GM21390 (cell line): ENCODE results near the gene UBASH3B.
"Not testable (repeated sequence)": the region's sequence is repeated elsewhere in the genome, so short reads cannot be mapped to it uniquely, and the experiment has no call there.

Experiments used
- ATAC-seq: cut with Tn5 transposase; IDR thresholded peaks from one replicate; pipeline ENCODE4 v1.9.1; 2021; ENCODE audit not compliant: unreplicated experiment

UBASH3B gene

DNA sequence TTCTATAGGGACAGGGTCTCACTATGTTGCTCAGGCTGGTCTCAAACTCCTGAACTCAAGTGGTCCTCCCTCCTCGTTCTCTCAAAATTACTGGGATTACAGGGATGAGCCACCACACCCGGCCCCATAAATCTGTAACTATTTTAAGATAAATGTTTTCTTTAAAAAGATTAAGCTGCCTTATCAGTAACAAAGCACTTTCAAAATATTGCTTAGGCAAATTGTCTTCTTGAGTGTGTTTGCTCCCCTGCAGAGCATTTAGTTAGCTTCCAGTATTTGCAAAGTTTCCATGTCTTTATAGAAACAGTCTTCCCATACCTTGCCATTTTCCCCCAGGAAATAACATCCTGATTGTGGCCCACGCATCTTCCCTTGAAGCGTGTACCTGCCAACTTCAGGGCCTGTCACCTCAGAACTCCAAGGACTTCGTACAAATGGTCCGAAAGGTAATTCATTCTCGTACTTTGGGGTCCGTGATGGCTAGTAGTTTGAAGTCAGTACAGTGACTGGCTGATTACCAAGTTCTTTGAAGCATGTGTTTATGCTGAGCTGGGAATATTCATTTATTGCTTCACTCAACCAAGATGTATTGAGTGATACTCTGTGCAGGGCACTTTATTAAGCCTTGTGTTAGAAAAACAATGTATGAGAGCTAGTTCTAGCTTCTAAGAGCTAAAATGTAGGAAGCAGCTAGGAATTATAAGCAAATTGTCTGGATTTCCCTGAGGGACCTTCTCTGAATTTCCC is 152.4 kb downstream of the UBASH3B start:
- ATAC-seq: peak; percentile 7

DNA sequence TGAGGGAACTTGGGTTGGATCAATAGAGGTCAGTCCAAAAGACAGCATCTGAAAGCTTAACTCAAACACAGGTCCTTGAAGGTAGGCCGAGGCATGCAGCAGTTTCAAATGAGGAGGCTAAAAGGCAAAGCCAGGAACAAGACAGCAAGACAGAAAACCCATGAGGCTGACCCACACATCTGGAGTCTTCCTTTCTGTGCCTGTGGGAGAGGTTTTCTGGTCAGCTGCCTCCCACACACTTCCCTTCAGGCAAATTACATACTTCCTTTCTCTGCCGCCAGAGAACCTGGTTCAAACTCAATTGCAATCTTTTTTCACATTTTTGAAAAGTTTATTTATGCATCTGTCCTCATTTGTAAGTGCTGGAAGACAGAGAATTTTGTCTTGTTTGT is 153.0 kb downstream of the UBASH3B start:
- ATAC-seq: peak; percentile 88

DNA sequence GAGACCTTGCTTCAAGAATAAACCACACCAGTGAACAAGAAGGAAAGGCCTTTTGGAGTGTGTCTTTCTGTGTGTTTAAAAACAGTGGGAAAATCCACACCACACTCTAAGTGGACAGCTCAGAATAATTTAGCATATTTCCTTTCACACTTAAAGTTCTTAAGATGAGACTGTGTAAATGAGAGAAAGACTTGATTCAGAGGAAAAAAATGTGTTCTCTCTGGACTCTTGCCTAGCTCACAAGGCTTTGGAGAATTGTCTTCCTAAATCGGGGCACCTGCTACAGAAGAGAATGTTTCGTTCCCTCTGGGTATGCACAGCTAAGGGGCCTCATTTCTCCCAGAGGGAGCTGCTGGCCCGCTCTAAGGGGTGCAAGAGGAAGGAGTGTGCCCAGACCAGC is 154.3 kb downstream of the UBASH3B start:
- no peak for ATAC-seq

DNA sequence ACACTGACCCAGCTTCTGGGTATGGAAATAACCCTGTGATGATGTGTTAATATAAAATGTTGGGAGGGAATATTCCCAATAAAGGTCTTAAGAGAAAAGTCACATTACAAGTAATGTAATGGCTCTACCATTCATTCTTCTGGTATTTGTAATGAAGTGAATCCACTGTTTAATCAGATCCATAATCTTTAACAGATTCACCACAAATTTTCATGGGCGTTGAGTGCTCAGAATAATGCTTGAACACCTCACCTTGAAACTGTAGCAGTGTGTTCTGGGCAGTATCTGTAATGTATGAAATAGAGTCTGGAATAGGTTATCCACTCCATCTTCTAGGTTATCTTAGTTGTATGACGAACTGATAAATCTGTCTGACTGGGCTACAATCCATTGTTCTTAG is 156.2 kb downstream of the UBASH3B start:
- no peak for ATAC-seq

DNA sequence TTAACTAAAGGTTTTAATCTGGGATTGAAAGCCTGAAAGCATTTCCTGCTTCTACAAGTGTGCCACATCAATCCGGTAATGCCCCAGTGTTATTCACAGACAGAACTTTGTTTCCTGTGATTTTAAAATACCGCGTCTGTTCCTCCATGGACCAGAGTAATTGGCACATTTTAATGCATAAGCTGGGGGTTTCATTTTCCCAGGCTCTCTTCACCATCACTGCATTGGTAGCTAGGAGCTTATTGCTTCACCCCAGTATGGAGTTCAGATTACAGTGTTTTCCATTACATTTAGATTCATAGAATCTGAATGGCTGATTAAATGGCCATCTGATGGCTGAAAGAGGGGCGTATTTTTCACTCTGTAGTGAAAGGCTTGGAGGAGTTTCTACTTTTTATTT is 157.1 kb downstream of the UBASH3B start:
- ATAC-seq: no peak

DNA sequence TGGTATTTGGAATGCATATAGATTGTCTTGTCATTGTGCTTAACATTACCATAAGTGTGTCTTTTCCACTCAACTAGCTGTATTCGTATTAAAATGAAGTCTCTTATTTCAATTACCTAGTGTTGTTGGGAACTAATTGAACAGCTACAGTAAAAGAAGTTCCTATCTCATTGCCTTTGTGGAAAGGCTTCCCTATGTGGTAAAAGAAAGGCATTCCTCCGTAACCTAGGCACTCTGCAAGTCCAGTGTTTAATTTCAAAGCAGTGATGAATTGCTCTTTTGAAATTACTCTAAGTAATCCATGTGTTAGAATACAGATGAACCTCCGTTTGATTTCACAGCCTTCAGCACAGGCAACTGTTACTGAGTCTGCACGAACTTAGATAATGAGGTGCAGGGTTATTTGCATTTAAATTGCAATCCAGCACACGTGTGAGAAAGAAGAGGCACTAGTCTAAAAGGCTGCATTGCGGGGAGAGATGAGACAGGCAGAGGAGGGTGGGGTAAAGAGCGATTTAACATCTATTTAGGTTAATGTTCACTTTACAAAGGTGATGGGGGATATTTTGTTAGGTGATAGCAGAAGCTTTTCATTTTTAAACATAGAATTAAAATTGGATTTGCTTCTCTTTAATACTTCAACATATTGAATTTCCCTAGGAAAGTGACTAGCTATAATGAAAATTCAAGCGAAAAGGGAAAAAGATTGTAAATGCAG is 157.8 kb downstream of the UBASH3B start:
- no peak for ATAC-seq

DNA sequence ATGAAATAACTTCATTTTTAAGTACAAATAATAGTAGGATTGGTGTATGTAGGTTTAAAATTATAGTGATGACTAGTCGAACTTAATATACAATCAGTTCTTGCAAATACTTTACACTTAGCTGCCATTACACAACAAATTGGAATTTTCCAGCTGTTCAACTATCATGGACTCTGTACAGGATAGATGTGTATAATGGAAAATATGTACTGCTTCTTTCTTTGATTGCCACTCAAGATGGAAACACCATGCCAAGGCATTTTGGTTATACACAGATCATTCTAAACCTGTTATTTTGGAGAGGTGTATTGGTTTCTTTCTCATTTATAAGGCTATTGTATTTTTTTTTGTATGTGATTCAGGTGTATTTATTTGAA is 158.4 kb downstream of the UBASH3B start:
- ATAC-seq: no peak

DNA sequence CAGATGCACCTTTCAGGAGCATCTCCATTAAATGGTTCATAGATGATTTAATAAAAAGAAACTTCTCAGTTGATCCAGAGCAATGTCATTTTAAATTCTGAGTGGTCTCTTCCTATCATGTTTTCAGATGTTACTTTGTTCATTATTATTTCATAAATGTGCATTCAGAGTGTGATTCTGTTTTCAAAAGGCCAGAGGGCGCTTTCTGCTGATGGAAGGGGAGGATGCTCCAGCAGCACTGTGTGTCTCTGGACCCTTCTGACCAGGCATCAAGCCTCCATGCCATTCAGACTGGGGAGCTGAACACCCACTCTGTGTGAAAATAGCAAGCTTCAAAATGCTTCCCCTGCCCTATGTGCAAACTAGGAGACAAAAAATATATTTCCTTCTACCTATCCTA is 158.9 kb downstream of the UBASH3B start:
- ATAC-seq: no peak

DNA sequence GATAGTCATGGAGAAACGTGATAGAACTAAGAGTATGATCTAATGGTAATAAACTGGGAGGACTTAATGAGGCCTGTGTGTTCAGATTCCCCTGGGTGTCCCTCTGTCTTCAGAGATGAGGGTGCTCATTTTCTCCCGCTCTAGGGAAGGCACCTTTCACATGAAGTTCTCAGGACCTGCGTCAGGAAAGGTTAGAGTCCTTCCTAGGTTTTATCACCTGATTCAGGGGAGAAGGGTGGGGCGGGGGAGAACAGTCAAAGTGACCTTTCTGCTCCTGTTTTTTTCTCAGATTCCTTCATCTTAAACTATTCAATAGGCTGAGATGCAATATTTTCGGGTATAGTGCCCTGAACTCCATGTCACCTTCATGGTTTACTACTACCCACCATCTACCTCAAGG is 160.4 kb downstream of the UBASH3B start:
- no peak for ATAC-seq

DNA sequence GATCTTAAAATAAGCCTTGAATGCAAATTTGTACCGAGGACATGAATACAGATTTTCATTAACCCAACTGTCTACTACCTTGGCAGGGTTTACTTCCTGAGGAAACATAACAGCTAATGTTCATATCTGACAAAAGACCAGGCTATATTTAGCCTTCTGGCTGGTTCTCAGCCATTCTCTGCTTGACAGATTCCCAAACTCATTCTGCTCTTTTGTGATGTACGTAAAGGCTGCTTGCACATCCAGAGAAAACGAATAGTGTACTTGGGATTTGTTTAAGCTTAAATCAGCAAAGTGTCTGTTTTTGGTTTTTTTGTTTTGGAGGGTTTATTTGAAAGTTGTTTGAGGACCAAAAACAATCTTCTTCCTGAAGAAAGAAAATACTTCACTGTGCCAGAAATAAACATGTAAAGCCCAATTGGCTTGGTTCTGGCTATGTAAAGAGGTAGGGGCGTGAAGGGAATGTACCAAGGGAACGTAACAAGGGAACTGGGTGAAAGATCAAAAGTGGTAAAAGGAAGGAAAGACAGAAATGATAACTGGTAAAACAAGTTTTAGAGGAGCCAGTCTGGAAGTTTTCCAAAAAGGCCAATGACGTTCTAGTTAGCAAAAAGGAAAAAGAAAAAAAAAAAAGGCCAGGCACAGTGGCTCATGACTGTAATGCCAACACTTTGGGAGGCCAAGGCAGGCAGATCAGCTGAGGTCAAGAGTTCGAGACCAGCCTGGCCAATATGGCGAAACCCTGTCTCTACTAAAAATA is 161.4 kb downstream of the UBASH3B start:
- no peak for ATAC-seq

DNA sequence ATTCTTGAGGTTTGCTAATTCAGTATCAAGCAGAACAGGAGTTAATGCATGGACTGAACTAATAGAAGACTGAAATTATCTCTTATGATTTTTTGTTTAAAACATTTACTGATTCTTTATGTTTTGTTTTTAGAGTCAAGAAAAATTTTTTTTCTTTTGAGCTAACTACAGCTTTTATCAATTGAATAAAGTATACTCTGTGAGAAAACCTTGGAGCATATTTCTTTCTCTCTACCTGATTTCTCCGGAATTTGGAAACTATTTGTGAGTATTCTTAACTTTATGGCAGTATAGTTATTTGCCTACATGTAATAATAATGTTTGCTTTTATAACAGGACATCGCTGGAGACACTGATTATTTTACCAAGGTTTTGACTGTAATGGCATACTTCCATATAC is 164.6 kb downstream of the UBASH3B start:
- ATAC-seq: no peak

DNA sequence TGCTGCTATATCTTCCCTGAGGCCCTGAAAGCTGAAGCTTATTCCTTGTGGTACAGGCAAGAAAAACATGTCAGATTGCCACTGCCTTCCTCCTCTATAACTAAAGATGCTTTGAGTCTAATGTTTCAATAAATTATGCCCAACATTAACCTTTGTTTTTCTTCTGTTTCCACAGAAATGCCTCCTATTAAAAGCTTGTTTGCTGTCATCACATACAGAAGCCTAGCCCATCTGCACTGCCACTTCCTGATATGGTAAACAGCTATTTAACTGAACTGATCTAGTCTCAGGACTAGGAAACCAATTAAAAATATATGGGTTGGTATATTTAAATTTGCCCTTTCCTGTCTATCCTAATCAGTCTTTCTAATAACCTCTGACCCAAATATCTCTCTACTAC is 165.6 kb downstream of the UBASH3B start:
- ATAC-seq: no peak

DNA sequence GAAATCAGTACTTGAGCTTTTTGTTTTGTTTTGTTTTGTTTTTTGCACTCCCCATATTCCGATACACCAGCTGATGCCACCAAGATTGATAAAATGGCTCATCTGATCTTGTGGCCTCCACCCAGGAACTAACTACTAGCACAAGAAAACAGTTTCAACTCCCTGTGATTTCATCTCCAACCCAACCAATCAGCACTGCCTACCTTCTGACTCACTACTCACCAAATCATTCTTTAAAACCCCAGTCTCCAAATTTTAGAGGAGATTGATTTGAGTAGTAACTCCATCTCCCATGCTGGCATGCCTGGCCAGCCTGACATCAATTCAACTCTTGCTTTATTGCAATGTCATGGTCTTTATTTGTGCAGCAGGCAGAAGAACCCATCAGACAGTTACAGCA is 166.7 kb downstream of the UBASH3B start:
- no peak for ATAC-seq

DNA sequence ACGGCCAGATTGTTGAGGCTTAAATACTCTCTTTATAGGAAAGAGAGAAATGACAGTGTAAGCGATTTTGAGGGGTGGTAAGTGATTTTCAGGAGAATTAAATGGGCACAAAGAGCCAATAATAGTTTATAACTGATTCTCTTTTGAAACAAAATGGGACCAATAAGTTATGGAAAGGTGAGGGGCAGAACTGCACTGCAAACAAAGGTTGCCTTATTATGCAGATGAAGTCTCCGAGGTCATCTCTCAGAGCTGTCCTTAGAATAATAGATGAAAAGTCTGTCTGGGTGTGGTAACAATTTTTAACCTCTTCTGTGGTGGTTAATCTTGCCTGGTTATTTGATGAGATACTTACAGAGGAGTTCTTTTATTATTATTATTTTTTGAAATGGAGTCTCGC is 168.0 kb downstream of the UBASH3B start:
- ATAC-seq: no peak

DNA sequence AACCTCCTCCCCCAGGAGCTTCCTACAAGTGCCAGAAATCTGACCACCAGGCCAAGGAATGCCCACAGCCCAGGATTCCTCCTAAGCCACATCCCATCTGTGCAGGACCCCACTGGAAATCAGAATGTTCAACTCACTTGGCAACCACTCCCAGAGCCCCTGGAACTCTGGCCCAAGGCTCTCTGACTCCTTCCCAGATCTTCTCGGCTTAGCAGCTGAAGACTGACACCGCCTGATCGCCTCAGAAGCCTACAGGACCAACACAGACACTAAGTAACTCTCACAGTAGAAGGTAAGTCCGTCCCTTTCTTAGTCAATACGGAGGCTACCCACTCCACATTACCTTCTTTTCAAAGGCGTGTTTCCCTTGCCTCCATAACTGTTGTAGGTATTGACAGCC is 173.8 kb downstream of the UBASH3B start:
- not testable (repeated sequence) for ATAC-seq

DNA sequence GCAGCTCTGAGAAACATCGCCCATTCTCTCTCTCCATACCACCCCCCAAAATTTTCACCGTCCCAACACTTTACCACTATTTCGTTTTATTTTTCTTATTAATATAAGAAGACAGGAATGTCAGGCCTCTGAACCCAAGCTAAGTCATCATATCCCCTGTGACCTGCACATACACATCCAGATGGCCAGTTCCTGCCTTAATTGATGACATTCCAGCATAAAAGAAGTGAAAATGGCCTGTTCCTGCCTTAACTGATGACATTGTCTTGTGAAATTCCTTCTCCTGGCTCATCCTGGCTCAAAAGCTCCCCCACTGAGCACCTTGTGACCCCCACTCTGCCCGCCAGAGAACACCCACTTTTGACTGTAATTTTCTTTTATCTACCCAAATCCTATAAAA is 176.8 kb downstream of the UBASH3B start:
- ATAC-seq: not testable (repeated sequence)

DNA sequence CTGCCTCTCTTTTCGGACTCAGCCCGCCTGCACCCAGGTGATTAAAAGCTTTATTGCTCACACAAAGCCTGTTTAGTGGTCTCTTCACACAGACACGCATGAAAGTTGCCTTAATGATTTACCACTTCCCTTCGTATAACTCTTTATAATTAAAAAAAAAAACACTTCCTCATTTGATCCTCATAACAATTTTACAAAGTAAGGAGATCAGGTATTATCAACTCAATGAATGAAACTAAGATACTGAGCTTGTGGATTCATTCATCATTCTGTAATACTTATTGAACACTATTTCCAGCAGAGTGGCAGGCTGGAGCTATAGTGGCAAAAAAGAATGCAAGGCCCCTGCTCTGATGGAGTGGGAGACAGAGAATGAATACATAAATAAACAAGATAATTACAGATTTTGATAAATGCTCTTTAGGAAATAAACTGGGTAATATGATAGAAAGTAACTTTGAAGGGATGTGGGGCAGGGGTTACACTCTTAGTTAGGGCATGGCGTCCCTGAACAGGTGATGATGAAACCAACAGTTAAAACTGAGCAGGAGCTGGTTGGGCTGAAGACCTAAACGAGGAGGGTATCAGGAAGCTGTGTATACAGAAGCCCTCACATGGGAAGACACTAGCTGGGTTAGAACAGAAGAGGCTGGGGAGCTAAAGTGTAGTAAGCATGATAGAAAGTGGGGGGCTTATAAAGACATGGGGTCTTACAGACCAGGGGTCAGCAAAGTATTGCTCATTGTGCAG is 177.4 kb downstream of the UBASH3B start:
- no peak for ATAC-seq

DNA sequence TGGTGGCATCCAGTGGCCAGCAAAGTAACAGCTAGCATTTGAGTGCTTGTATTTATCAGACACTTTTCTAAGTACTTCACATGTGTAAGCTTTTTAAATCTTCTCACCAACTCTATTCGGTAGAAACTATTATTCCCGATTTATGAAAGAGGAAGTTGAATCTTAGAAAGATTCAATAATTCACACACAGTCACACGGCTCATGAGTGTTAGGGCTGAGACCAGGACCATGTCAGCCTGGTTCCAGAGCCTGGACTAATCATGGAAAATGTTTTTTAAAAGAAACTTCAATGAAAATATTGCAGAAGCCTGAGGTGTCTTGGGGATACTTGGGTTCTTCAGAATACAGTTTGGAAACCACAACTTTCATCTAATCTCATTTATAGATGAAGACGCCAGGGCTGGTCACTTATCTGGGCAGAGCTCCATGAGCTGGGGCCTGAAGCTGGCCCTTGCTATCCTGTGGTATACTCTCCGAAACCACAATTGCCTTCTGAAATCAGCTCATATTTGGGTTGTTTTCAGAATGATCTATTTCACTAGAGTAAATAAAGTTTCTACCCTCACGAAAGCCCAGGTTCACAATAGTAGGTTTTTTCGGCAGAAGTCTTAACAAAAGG is 178.4 kb downstream of the UBASH3B start:
- no peak for ATAC-seq

DNA sequence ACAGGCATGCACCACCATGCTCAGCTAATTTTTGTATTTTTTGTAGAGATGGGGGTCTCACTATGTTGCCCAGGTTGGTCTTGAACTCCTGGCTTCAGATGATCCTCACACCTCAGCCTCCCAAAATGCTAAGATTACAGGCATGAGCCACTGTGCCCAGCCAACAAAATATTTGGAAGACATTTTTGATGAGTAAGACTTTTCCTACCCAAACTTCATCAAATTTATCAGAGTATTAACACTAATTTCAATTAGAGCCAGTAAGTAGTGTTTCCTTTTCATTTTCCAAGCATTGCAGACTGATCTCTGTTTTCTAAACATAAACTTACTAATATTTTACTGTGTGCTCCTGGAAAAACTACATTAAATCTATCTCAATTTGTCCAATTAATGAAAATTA is 181.4 kb downstream of the UBASH3B start:
- ATAC-seq: no peak

DNA sequence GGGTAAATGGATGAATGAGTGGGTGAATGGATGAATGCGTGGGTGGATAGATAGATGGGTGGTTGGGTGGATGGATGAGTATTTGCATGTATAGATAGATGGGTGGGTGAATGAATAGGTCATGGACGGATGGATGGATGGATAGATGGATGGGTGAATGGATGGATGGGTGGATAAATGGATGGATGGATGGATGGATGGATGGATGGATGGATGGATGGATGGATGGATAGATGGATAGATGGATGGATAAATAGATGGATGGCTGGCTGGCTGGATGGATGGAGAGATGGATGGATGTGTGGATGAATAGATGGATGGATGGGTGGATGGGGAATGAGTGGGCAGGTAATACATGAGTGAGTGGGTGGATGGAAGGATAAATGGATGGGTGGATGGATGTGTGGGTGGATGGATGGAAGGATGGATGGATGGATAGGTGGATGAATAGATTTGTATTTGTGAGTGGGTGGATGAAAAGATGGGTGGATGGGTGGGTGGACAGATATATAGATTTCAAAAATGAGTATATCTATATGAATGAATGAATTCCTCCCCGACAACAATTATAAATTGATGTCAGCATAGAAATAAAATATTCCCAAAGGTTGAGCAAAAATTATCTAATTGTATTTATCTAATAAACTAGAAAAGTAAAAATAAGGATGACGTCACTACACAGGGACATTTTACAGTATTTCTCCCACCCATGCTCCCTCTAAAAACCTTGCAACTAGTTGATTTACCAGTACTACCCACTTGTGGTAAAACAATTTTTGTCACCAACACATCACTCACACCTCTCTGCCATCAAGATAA is 182.2 kb downstream of the UBASH3B start:
- ATAC-seq: no peak
